HUES48 (cell line): ENCODE measurements around the gene TMEM222.

Experiments
- H3K27ac ChIP-seq: one replicate; pipeline ENCODE4 v1.7.0; 2013; ENCODE audit warnings: low read depth, low read length, inconsistent platforms
- H3K27me3 ChIP-seq: 2 replicates; pipeline ENCODE4 v1.6.1; 2013; ENCODE audit warnings: mild to moderate bottlenecking, low read length; ENCODE audit not compliant: control insufficient read depth, insufficient read depth
- H3K36me3 ChIP-seq: 2 replicates; pipeline ENCODE4 v1.6.1; 2013; ENCODE audit warnings: low read length; ENCODE audit not compliant: control insufficient read depth, insufficient read depth
- H3K4me1 ChIP-seq: 2 replicates; pipeline ENCODE4 v1.6.1; 2013; ENCODE audit warnings: mild to moderate bottlenecking, low read length; ENCODE audit not compliant: control insufficient read depth, insufficient read depth
- H3K4me3 ChIP-seq: 2 replicates; pipeline ENCODE4 v1.5.1; 2013; ENCODE audit warnings: mild to moderate bottlenecking, low read depth, low read length
- H3K9ac ChIP-seq: 2 replicates; pipeline ENCODE4 v1.6.1; 2013; ENCODE audit warnings: mild to moderate bottlenecking, low read depth, low read length, moderate library complexity
- H3K9me3 ChIP-seq: 2 replicates; pipeline ENCODE4 v1.6.1; 2013; ENCODE audit warnings: low read length; ENCODE audit not compliant: control insufficient read depth, insufficient read depth

The TMEM222 gene

DNA sequence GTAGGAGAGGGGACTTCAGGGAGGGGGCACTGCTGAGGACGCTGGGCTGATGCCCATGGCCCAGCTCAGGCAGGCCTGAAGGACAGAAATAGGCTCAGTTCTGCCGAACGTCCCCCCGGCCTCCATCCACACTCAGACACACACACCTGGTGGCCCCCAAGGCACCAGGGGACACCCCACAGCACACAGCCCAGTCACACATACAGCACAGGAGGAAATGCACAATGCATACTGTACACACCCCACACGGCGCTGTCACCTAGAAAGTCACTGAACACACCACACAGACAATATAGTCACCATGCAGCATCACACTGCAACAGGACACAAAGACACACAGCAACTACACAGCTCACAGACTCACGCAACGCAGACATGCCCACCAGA is 20.4 kb downstream of the TMEM222 start:
- Histone ChIP-seq H3K9ac (no peak overlapping the region), H3K27me3 (no peaks in the 10 kb centered on the region), H3K36me3 (no peaks in the 10 kb centered on the region), H3K4me3 (peak overlapping the region; percentile 47), H3K27ac (no peak overlapping the region), H3K4me1 (peaks cover 14% of the 10 kb centered on the region), H3K9me3 (no peaks in the 10 kb centered on the region)

DNA sequence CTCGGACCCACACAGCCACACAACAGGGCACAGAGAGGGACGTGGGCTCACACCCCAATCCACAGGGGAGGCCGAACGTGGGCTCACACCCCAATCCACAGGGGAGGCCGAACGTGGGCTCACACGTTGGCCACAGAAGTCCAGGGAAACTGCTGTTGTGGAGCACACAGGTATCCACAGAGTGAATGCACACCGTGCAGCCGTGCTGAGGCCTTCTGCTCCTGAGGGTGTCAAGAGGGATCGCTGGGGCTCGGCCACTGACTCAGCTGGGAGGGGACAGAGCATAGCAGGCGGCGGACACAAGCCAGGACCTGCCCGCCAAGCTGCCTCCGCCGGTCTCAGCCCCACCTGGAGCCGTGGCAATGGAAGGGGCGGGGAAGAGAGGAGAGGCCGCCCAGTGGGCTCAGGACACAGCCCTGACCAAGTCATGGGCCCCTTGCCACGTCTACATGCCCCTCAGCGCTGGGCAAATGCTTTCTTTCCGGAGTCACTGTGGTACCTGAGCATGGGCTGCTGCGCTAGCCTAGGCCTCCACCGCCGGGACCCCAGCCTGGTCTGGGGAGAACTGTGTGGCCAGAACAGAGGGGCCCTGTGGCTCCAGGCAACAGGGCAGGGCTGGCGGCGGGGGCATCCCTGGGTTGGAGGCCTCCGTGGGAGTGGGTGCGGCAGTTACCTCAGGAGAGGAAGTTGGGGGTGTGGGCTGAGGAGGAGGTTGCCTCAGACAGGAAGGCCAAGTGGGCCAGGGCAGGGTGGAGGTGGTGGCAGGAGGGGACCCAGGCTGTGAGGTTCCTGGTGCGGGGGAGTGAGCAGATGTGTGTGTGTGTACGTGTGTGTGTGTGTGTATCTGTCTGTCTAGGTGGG is 21.0 kb downstream of the TMEM222 start:
- Histone ChIP-seq H3K27me3 (no peaks in the 10 kb centered on the region), H3K36me3 (no peaks in the 10 kb centered on the region), H3K27ac (no peak overlapping the region), H3K4me1 (peaks cover 14% of the 10 kb centered on the region), H3K9me3 (no peaks in the 10 kb centered on the region), H3K4me3 (no peak overlapping the region), H3K9ac (no peak overlapping the region)

DNA sequence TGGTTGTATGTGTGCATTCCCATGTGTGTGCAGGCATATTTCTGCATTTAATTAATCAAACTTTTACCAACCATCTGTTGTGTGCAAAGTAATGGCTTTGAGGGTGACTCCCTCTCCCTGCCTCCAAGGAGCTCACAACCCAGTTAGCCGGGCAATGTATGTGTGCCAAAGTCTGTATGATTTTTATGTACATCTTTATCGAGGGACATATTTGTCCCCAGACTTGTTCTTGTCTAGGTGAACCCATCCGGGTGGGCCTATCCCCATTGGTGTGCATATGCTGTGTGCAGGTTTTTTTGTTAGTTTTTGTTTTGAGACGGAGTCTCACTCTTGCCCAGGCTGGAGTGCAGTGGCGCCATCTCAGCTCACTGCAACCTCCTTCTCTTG is 21.7 kb downstream of the TMEM222 start:
- no peaks in the 10 kb centered on the region for H3K27me3 ChIP-seq
- no peak overlapping the region for H3K9ac ChIP-seq
- H3K36me3 ChIP-seq = no peaks in the 10 kb centered on the region
- peaks cover 14% of the 10 kb centered on the region for H3K4me1 ChIP-seq
- no peak overlapping the region for H3K4me3 ChIP-seq
- no peaks in the 10 kb centered on the region for H3K9me3 ChIP-seq
- H3K27ac ChIP-seq = no peak overlapping the region

DNA sequence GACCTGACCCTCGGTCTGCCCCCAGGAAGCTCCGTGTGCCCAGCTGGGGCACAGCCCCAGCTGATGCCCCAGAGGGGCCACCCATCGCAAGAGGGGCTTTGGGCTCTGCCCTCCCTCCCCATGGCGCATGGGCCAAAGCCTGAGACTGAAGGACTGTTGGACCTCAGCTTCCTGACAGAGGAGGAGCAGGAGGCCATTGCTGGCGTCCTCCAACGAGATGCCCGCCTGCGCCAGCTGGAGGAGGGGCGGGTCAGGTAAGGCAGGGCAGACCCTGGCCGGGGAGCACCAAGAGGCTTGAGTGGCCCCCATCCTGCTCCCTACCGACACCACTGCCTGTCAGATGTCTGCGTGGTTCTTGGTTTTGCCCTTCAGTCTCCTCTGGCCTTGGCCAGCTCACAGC is 23.3 kb downstream of the TMEM222 start:
- H3K4me1 ChIP-seq = peaks cover 20% of the 10 kb centered on the region
- no peak overlapping the region for H3K9ac ChIP-seq
- no peak overlapping the region for H3K4me3 ChIP-seq
- no peaks in the 10 kb centered on the region for H3K9me3 ChIP-seq
- H3K27me3 ChIP-seq = peaks cover 10% of the 10 kb centered on the region
- no peak overlapping the region for H3K27ac ChIP-seq
- no peaks in the 10 kb centered on the region for H3K36me3 ChIP-seq

DNA sequence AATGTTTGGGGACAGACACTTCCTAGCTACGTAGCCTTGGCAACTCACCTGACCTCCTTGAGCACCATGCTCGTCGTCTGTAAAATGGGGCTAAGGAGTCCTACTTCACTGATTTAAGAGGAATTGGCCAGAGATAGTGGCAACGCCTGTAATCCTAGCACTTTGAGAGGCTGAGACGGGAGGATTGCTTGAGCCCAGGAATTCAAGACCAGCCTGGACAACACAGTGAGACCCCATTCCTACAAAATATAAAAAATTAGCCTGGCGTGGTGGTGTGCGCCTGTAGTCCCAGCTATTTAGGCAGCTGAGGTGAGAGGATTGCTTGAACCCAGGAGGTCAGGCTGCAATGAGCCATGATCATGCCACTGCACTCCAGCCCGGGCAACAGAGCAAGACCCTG is 24.4 kb downstream of the TMEM222 start:
- no peaks in the 10 kb centered on the region for H3K36me3 ChIP-seq
- H3K9me3 ChIP-seq = no peaks in the 10 kb centered on the region
- peaks cover 15% of the 10 kb centered on the region for H3K27me3 ChIP-seq
- H3K4me1 ChIP-seq = peaks cover 17% of the 10 kb centered on the region
- no peak overlapping the region for H3K4me3 ChIP-seq
- no peak overlapping the region for H3K9ac ChIP-seq
- H3K27ac ChIP-seq = no peak overlapping the region

DNA sequence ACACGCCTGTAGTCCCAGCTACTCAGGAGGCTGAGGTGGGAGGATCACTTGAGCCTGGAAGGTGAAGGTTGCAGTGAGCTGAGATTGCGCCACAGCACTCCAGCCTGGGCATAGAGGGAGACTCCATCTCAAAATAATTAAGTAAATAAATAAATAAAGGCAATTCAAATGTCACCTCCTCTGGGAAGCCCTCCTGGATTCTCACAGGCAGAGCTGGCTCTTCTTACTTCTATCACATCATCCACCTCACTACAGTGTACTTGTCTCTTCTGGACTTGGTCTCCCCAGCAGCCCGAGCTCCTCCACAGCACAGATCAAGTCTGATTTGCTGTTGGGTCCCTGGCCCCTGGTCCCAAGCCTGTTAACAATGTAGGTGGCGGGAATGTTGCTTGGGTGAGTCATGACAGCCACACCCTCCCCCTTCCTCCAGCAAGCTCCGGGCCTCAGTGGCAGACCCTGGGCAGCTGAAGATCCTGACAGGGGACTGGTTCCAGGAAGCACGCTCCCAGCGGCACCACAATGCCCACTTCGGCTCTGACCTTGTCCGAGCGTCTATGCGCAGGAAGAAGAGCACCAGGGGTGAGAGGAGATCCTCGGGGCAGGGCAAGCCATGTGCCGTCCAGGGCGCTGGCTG is 25.1 kb downstream of the TMEM222 start:
- Histone ChIP-seq H3K36me3 (no peaks in the 10 kb centered on the region), H3K27ac (no peak overlapping the region), H3K4me3 (no peak overlapping the region), H3K27me3 (peaks cover 15% of the 10 kb centered on the region), H3K9ac (no peak overlapping the region), H3K4me1 (peaks cover 15% of the 10 kb centered on the region), H3K9me3 (no peaks in the 10 kb centered on the region)

DNA sequence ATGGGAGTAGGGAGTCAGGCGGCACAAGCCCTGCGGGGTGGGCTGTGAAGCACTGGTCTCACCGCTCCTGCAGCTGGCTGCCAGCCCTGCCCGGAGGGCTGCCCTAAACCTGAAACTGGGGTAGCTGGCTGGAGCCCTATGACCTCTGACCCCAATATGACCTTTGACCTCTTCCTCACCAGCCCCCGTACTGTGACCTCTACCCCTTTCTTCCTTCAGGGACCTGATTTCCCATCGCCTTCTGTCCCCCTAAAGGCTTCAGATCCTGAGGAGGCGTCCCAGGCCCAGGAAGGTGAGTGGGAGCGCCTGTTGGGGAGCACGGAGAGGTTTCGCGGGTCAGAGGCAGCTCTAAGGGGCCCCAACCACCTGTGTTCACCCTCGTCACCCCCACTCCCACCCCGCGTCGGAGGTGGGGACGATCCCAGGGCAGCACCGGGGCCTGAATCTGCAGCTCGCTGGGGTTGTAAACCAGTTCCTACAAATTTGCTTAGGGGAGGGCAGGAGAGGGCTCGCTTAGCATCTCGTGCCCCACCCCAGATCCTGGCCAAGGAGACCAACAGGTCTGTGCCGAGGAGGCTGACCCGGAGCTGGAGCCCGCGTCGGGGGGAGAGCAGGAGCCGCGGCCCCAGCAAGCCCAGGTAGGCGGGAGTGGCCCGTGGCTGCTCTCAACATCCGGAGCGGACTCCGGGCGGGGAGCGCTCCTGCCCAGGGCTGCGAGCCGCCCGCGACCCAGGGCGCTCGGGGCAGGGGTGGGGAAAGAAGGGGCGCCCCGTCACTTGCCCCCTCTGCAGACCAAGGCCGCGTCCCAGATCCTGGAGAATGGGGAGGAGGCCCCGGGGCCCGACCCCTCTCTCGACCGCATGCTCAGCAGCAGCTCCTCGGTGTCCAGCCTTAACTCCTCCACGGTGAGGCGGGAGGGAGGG is 27.2 kb downstream of the TMEM222 start:
- Histone ChIP-seq H3K9ac (peak overlapping the region; percentile 29; the same call in 1 of the 2 replicates), H3K4me1 (peaks cover 9% of the 10 kb centered on the region; the same call in 1 of the 2 replicates), H3K27ac (peak overlapping the region; percentile 47), H3K4me3 (peak overlapping the region; percentile 63), H3K9me3 (no peaks in the 10 kb centered on the region), H3K27me3 (peaks cover 15% of the 10 kb centered on the region), H3K36me3 (no peaks in the 10 kb centered on the region)

DNA sequence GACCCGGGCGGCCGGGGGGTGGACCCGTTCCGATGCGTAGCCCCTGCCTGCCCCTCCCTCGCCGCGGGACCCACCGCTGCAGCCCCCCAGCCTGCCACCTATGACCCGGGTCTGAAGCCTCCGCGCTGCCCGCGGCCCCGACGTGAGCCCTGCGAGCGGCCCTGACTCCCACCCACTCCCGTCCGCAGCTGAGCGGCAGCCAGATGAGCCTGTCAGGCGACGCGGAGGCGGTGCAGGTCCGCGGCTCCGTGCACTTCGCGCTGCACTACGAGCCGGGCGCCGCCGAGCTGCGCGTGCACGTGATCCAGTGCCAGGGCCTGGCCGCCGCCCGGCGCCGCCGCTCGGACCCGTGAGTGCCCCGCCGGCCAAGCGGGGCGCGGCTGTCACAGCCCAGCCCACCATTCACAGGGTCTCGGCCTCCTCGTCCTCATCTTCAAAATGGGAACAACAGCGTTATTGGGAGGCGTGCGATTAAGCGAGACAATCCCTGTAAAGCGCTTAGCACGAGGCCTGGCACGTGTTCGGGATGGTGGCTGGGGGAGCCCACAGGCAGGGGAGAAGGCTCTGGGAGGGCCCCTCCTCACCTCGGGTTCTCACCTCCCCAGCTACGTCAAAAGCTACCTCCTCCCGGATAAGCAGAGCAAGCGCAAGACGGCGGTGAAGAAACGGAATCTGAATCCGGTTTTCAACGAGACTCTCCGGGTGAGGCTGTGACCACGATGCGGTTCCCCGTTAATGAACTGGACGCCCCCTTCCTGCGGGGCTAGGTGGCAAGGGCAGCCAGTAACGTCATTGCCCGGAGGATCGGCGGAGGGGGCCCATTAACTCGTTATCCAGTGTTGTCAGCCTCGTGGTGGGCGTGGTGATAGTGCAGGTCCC is 28.1 kb downstream of the TMEM222 start:
- peak overlapping the region; percentile 63 for H3K4me3 ChIP-seq
- H3K36me3 ChIP-seq = no peaks in the 10 kb centered on the region
- peaks cover 9% of the 10 kb centered on the region; the same call in 1 of the 2 replicates for H3K4me1 ChIP-seq
- no peak overlapping the region for H3K27ac ChIP-seq
- no peaks in the 10 kb centered on the region for H3K9me3 ChIP-seq
- H3K9ac ChIP-seq = no peak overlapping the region
- peaks cover 15% of the 10 kb centered on the region for H3K27me3 ChIP-seq

DNA sequence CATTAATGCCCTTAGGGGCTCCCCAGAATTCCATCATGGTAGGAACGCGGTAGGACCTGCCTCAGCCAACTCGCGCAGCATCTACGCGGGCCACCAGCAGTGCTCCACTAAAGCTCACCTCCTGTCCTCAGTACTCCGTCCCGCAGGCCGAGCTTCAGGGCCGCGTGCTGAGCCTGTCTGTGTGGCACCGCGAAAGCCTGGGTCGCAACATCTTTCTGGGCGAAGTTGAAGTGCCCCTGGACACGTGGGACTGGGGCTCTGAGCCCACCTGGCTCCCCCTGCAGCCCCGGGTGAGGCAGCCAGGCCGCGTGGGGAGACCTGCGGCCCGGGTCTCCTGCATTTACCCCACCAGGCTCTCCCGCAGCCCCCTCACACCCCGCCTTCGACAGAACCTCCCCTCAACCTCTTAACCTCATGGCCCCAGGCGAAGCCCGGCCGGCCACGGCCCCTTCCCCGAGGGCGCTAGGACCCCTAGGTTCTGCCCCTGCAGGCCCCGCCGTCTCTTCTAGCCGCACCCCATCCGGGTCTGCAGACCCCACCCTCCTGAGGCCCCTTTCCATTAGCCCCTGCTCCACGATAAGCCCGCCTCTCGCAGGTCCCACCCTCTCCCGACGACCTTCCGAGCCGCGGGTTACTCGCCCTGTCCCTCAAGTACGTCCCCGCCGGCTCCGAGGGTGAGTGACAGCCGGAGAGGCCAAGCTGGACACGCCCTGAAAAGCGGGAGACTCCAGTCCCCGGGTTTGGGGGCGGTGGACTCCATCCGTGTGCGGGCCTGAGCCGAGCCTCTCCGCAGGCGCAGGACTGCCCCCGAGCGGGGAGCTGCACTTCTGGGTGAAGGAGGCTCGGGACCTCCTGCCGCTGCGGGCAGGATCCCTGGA is 28.9 kb downstream of the TMEM222 start:
- H3K4me1 ChIP-seq = peaks cover 9% of the 10 kb centered on the region; the same call in 1 of the 2 replicates
- H3K9me3 ChIP-seq = no peaks in the 10 kb centered on the region
- H3K27me3 ChIP-seq = peaks cover 15% of the 10 kb centered on the region
- 0 out of 2 replicates have a peak overlapping the region, but pooled peaks have one; percentile 16 for H3K9ac ChIP-seq
- 0 out of 2 replicates have a peak, but pooled peaks cover 4% of the 10 kb centered on the region for H3K36me3 ChIP-seq
- peak overlapping the region; percentile 63 for H3K4me3 ChIP-seq
- H3K27ac ChIP-seq = peak overlapping the region; percentile 60
